H1 (cell line): Measurements from ENCODE around the gene KRTAP20-4. TPM values are rescaled to one million over a fixed set of nuclear protein-coding genes. Genes with fewer than 3 reads are reported as not detected.

Experiments used
- CTCF ChIA-PET: fragments of 300-600 bp; sonication (Branson Sonifier 250); formaldehyde crosslinking; loops from one replicate; lab custom pipeline; 2021; ENCODE audit not compliant: partially characterized antibody; lab: Charles Lee
- POLR2A ChIA-PET: fragments of 300-600 bp; sonication (Branson Sonifier 250); formaldehyde crosslinking; loops from one replicate; lab custom pipeline; 2021; ENCODE audit warnings: inconsistent platforms; ENCODE audit not compliant: partially characterized antibody; lab: Charles Lee
- DNase-seq, 2 experiments: peaks; one replicate each; pipeline versions ENCODE4 v3.0.0 to v3.0.0-alpha.2; 2010 to 2022; ENCODE audit warnings: low spot score in 2 of 2, low read depth in 1 of 2, mixed read lengths in 1 of 2
- FAIRE-seq: peaks from 2 replicates; lab custom pipeline; 2011; peaks lifted over from hg19 to GRCh38; lab: Jason Lieb, UNC
- H2AFZ ChIP-seq: 2 replicates; pipeline ENCODE4 v1.8.1; 2012; ENCODE audit warnings: low read length, inconsistent platforms
- H2AK5ac ChIP-seq: 2 replicates; pipeline ENCODE4 v1.6.1; 2013; ENCODE audit warnings: low read depth, low read length
- H2BK120ac ChIP-seq: replicated peaks from 2 replicates; pipeline ENCODE3; 2013; ENCODE audit warnings: low read depth, low read length, inconsistent platforms
- H2BK12ac ChIP-seq: 2 replicates; pipeline ENCODE4 v1.6.1; 2013; ENCODE audit warnings: low read depth, low read length
- H2BK15ac ChIP-seq: 2 replicates; pipeline ENCODE4 v1.6.1; 2013; ENCODE audit warnings: low read length
- H2BK20ac ChIP-seq: 2 replicates; pipeline ENCODE4 v1.6.1; 2013; ENCODE audit warnings: low read length
- H2BK5ac ChIP-seq: 2 replicates; pipeline ENCODE4 v1.6.1; 2013; ENCODE audit warnings: low read depth, low read length
- H3K14ac ChIP-seq: 2 replicates; pipeline ENCODE4 v1.6.1; 2013; ENCODE audit warnings: inconsistent platforms; ENCODE audit not compliant: insufficient read length
- H3K18ac ChIP-seq: 2 replicates; pipeline ENCODE4 v1.6.1; 2013; ENCODE audit warnings: low read length; ENCODE audit errors: extremely low read depth
- H3K23ac ChIP-seq: 2 replicates; pipeline ENCODE4 v1.6.1; 2013; ENCODE audit warnings: inconsistent platforms; ENCODE audit not compliant: insufficient read length
- H3K23me2 ChIP-seq: 2 replicates; pipeline ENCODE4 v1.6.1; 2013; ENCODE audit warnings: low read depth, low read length
- H3K27ac ChIP-seq: 2 replicates; pipeline ENCODE4 v1.6.1; 2011; ENCODE audit warnings: low read depth, low read length, inconsistent platforms
- H3K27me3 ChIP-seq, 4 experiments: replicated peaks in 1 of 4; 1 replicate in 1 of 4; 2 replicates in 3 of 4; pipeline versions ENCODE4 v1.6.1 to v1.8.1; 2011 to 2013; ENCODE audit warnings: low read length in 3 of 4, mild to moderate bottlenecking in 3 of 4, inconsistent platforms in 2 of 4, mixed read lengths in 2 of 4, moderate library complexity in 1 of 4; ENCODE audit not compliant: control insufficient read depth in 3 of 4, insufficient read depth in 3 of 4; ENCODE audit errors: extremely low read depth in 1 of 4
- H3K36me3 ChIP-seq, 4 experiments: 2 replicates each; pipeline versions ENCODE4 v1.6.1 to v1.8.1; 2011 to 2013; ENCODE audit warnings: mild to moderate bottlenecking in 4 of 4, low read length in 3 of 4, moderate library complexity in 2 of 4, control low read depth in 1 of 4, inconsistent platforms in 1 of 4; ENCODE audit not compliant: insufficient read depth in 4 of 4, control insufficient read depth in 2 of 4
- H3K4ac ChIP-seq: replicated peaks from 2 replicates; pipeline ENCODE3; 2013; ENCODE audit warnings: low read length, low read depth, mixed read lengths, inconsistent platforms; ENCODE audit not compliant: insufficient read length
- H3K4me1 ChIP-seq, 4 experiments: replicated peaks in 1 of 4; 1 replicate in 1 of 4; 2 replicates in 3 of 4; pipeline versions ENCODE4 v1.6.1 to v1.8.1; 2011 to 2013; ENCODE audit warnings: low read length in 3 of 4, inconsistent platforms in 2 of 4, mixed read lengths in 1 of 4; ENCODE audit not compliant: insufficient read depth in 4 of 4, control insufficient read depth in 3 of 4
- H3K4me2 ChIP-seq, 2 experiments: 2 replicates each; pipeline versions ENCODE4 v1.6.1 to v1.8.1; 2011 to 2013; ENCODE audit warnings: low read depth in 2 of 2, low read length in 2 of 2, control low read depth in 1 of 2, inconsistent platforms in 1 of 2, mild to moderate bottlenecking in 1 of 2; ENCODE audit not compliant: insufficient read depth in 1 of 2
- H3K4me3 ChIP-seq, 4 experiments: fragments of 200-600, 300-600 bp in 1 of 4; sonication (generic), shearing (Covaris generic), sonication (Bioruptor Twin) in 1 of 4; 2 replicates each; pipeline versions ENCODE4 v1.5.1 to v1.8.1; 2011 to 2016; ENCODE audit warnings: low read length in 4 of 4, low read depth in 3 of 4, control low read depth in 2 of 4, inconsistent platforms in 2 of 4, mild to moderate bottlenecking in 2 of 4, mixed read lengths in 1 of 4, moderate library complexity in 1 of 4; ENCODE audit not compliant: insufficient read depth in 2 of 4; ENCODE audit errors: extremely low read depth in 1 of 4
- H3K56ac ChIP-seq: replicated peaks from 2 replicates; pipeline ENCODE3; 2013; ENCODE audit warnings: low read depth, mild to moderate bottlenecking, mixed read lengths, low read length, inconsistent platforms; ENCODE audit not compliant: insufficient read length
- H3K79me1 ChIP-seq: 2 replicates; pipeline ENCODE4 v1.6.1; 2013; ENCODE audit warnings: low read depth, low read length, control low read depth
- H3K79me2 ChIP-seq, 2 experiments: 2 replicates each; pipeline versions ENCODE4 v1.6.1 to v1.8.1; 2012 to 2013; ENCODE audit warnings: low read length in 2 of 2, mild to moderate bottlenecking in 2 of 2, inconsistent platforms in 1 of 2; ENCODE audit not compliant: insufficient read depth in 2 of 2, control insufficient read depth in 1 of 2
- H3K9ac ChIP-seq, 4 experiments: replicated peaks in 1 of 4; 1 replicate in 1 of 4; 2 replicates in 3 of 4; pipeline versions ENCODE4 v1.6.1 to v1.8.1; 2011 to 2013; ENCODE audit warnings: low read depth in 3 of 4, low read length in 3 of 4, control low read depth in 2 of 4, mild to moderate bottlenecking in 2 of 4, moderate library complexity in 2 of 4, inconsistent platforms in 1 of 4; ENCODE audit errors: extremely low read depth in 1 of 4
- H3K9me3 ChIP-seq, 2 experiments: 2 replicates each; pipeline versions ENCODE4 v1.6.1 to v1.8.1; 2012 to 2013; ENCODE audit warnings: mild to moderate bottlenecking in 2 of 2, moderate library complexity in 2 of 2, control low read depth in 1 of 2, inconsistent platforms in 1 of 2, low read depth in 1 of 2, low read length in 1 of 2, mixed read lengths in 1 of 2; ENCODE audit not compliant: insufficient read depth in 2 of 2
- H4K20me1 ChIP-seq, 2 experiments: replicated peaks in 1 of 2; 2 replicates each; pipeline versions ENCODE3 to v1.8.1; 2011 to 2013; ENCODE audit warnings: inconsistent platforms in 2 of 2, low read length in 2 of 2, mild to moderate bottlenecking in 1 of 2; ENCODE audit not compliant: insufficient read depth in 2 of 2, control insufficient read depth in 1 of 2
- H4K5ac ChIP-seq: 2 replicates; pipeline ENCODE4 v1.6.1; 2013; ENCODE audit warnings: low read length, low read depth, mixed read lengths, inconsistent platforms; ENCODE audit not compliant: insufficient read length
- H4K8ac ChIP-seq: 2 replicates; pipeline ENCODE4 v1.8.0; 2013; ENCODE audit warnings: mild to moderate bottlenecking, moderate library complexity, low read length, inconsistent platforms; ENCODE audit not compliant: insufficient read depth; ENCODE audit errors: extremely low read depth
- H4K91ac ChIP-seq: replicated peaks from 2 replicates; pipeline ENCODE3; 2013; ENCODE audit warnings: low read length, mixed read lengths, inconsistent platforms; ENCODE audit not compliant: insufficient read length
- CBX5 ChIP-seq: fragments of 300-800, 300-1000 bp; sonication (generic); IDR thresholded peaks from 2 replicates; pipeline ENCODE4 v1.7.1; 2016; ENCODE audit warnings: antibody characterized with exemption, low read length, low read depth
- CTCF ChIP-seq, 3 experiments: IDR thresholded peaks; 1 replicate in 2 of 3; 2 replicates in 1 of 3; pipeline versions ENCODE4 v1.5.1 to v1.6.1; 2011; ENCODE audit warnings: low read length in 3 of 3, mild to moderate bottlenecking in 3 of 3, inconsistent platforms in 2 of 3, low read depth in 1 of 3, moderate library complexity in 1 of 3; ENCODE audit not compliant: insufficient read depth in 1 of 3; ENCODE audit errors: control extremely low read depth in 1 of 3
- KDM4A ChIP-seq: IDR thresholded peaks from one replicate; pipeline ENCODE4 v1.7.1; 2012; ENCODE audit warnings: low read depth, mild to moderate bottlenecking, moderate library complexity, low read length, inconsistent platforms; ENCODE audit not compliant: severe bottlenecking
- POU5F1 ChIP-seq: IDR thresholded peaks from 2 replicates; pipeline ENCODE4 v1.6.1; 2011; ENCODE audit warnings: low read depth, mild to moderate bottlenecking, low read length, moderate library complexity
- SRF ChIP-seq: IDR thresholded peaks from 2 replicates; pipeline ENCODE4 v1.6.1; 2011; ENCODE audit warnings: mild to moderate bottlenecking, low read depth, low read length, moderate library complexity
- TAF7 ChIP-seq: optimal IDR thresholded peaks from 2 replicates; pipeline ENCODE3; 2011; ENCODE audit warnings: low read depth, mild to moderate bottlenecking, inconsistent platforms, low read length, moderate library complexity, borderline replicate concordance
- WGBS, 2 experiments: shearing (Covaris generic) in 1 of 2; methylation state at CpG; one replicate each; pipeline versions ENCODE4 v1.1.6 to v1.1.7; 2013 to 2015; ENCODE audit warnings: low lambda C conversion rate in 2 of 2, mixed read lengths in 2 of 2, inconsistent platforms in 1 of 2, low coverage in 1 of 2, missing lambda C conversion rate in 1 of 2; ENCODE audit not compliant: insufficient replicate concordance in 2 of 2, insufficient coverage in 1 of 2, insufficient read length in 1 of 2; ENCODE audit errors: extremely low coverage in 1 of 2, missing lambda C conversion rate in 1 of 2; 5-methylcytosine and 5-hydroxymethylcytosine counted together
- polyA plus RNA-seq, 7 experiments: library from polyadenylated mRNA; depleted of rRNA in 3 of 7; stranded (reverse) in 5 of 7; unstranded in 2 of 7; fragments of >200 nt in 5 of 7; fragments of 200-250 nt in 2 of 7; gene quantifications; 1 replicate in 5 of 7; 2 replicates in 1 of 7; 4 replicates in 1 of 7; pipeline versions ENCODE4 v1.2.1 to v1.2.3, GENCODE V29; 2011 to 2013; ENCODE audit warnings: missing spikeins in 2 of 7, mixed read lengths in 2 of 7
- total RNA-seq: library from RNA; stranded (reverse); fragmentation: NEBNext Ultra II Directional; extraction: Animal tissue kit (Norgen Biotek cat#: 25700); gene quantifications from 2 replicates; pipeline ENCODE4 v1.2.1, GENCODE V29; 2021

The KRTAP20-4 gene
- total and polyA plus RNA-seq, 2 of the 8 experiments (the other 6 are each of a cell fraction or from before 2014, with no cell fraction given), result not detected

- no peak for TF ChIP-seq TAF7
- TF ChIP-seq CTCF (IDR thresholded peaks at IDR 0.05; ENCODE audit: control extremely low read depth in 1 of 3, insufficient read depth in 1 of 3, low read depth in 1 of 3, low read length in 3 of 3), result no peak
- no peak for TF ChIP-seq SRF
- no peak for TF ChIP-seq CBX5
- no peak for TF ChIP-seq KDM4A
- TF ChIP-seq POU5F1, result no peak
Observed at GRCh38 chr21:30623362-30623761, 2.9 kb downstream of the KRTAP20-4 start.

More at GRCh38 chr21:30623362-30623761, 2.9 kb downstream of the KRTAP20-4 start:
- H2BK20ac ChIP-seq, result no peak overlapping the region
- FAIRE-seq, result no peak
- ChIA-PET CTCF (interaction anchor here (1.5 kb wide), 1 partner anchor 17 kb away, joined by 5 read pairs; no protein-coding TSS in a partner anchor), POLR2A (no interaction called here)
- H3K36me3 ChIP-seq, result no peaks in the 10 kb centered on the region
- no peak overlapping the region for H3K4me3 ChIP-seq
- no peak overlapping the region for H3K23ac ChIP-seq
- H3K9ac ChIP-seq, result no peak overlapping the region
- H3K4me2 ChIP-seq, result no peak overlapping the region
- no peak overlapping the region for H4K8ac ChIP-seq
- no peak overlapping the region for H3K18ac ChIP-seq
- H2BK12ac ChIP-seq, result no peak overlapping the region
- no peak overlapping the region for H2BK5ac ChIP-seq
- no peak overlapping the region for H4K91ac ChIP-seq
- peaks cover 0 to 1% (median 0%) of the 10 kb centered on the region in 4 experiments; a peak in 1 of 7 replicates for H3K27me3 ChIP-seq
- no peak overlapping the region for H2BK120ac ChIP-seq
- no peak overlapping the region for H3K4ac ChIP-seq
- H4K20me1 ChIP-seq, result no peaks in the 10 kb centered on the region
- WGBS, 2 experiments, result 90% methylated on average over 3 of the region's 3 CpGs; no CpG with 5 or more reads in 1 of the 2 experiments
- no peak overlapping the region for H2AK5ac ChIP-seq
- no peak overlapping the region for H3K56ac ChIP-seq
- H2BK15ac ChIP-seq, result no peak overlapping the region
- peaks cover 0 to 2% (median 0%) of the 10 kb centered on the region in 4 experiments; a peak in 2 of 7 replicates for H3K4me1 ChIP-seq
- no peaks in the 10 kb centered on the region for H3K79me1 ChIP-seq
- H3K9me3 ChIP-seq, result peaks cover 7% of the 10 kb centered on the region in 2 experiments
- H3K14ac ChIP-seq, result no peak overlapping the region
- H3K23me2 ChIP-seq, result no peaks in the 10 kb centered on the region
- H3K27ac ChIP-seq, result no peak overlapping the region
- DNase-seq, result no peak
- H3K79me2 ChIP-seq, result no peaks in the 10 kb centered on the region
- no peak overlapping the region for H4K5ac ChIP-seq
- no peak overlapping the region for H2AFZ ChIP-seq
